Panc1 (cell line): ENCODE data around the gene DRG1. TPM values are rescaled to one million over a fixed set of nuclear protein-coding genes. Genes with fewer than 3 reads are reported as not detected.
"Not testable (repeated sequence)": the region's sequence is repeated elsewhere in the genome, so short reads cannot be mapped to it uniquely, and the experiment has no call there.

Experiments
- ATAC-seq: fragments of 200-7000 bp; cut with Tn5 transposase; 2 replicates; pipeline ENCODE4 v1.9.1; 2020; ENCODE audit warnings: mild to moderate bottlenecking, moderate library complexity
- BruUV-seq: library from RNA; stranded (reverse); fragments of 400-500 nt; replicated peaks from 2 replicates; lab custom pipeline; 2021; lab: Mats Ljungman, UMichigan
- CTCF ChIA-PET: fragments of 300-600 bp; sonication (Branson Sonifier 250); formaldehyde crosslinking; loops from one replicate; lab custom pipeline; 2022; ENCODE audit warnings: antibody characterized with exemption; lab: Charles Lee
- POLR2A ChIA-PET: fragments of 300-600 bp; sonication (Branson Sonifier 250); formaldehyde crosslinking; loops from one replicate; lab custom pipeline; 2022; ENCODE audit warnings: antibody characterized with exemption; lab: Charles Lee
- DNase-seq: peaks from one replicate; pipeline ENCODE4 v3.0.0-alpha.2; 2010; ENCODE audit warnings: low read depth, low spot score
- H3K27ac ChIP-seq: 2 replicates; pipeline ENCODE4 v1.5.1; 2011; ENCODE audit warnings: mild to moderate bottlenecking, low read length, inconsistent platforms
- H3K27me3 ChIP-seq: fragments of 200-500 bp; sonication (Bioruptor generic); 2 replicates; pipeline ENCODE4 v1.6.0; 2014; ENCODE audit warnings: low read length, inconsistent platforms; ENCODE audit not compliant: control insufficient read depth, insufficient read depth
- H3K36me3 ChIP-seq: fragments of 200-500 bp; sonication (Bioruptor generic); 2 replicates; pipeline ENCODE4 v1.5.1; 2014; ENCODE audit warnings: inconsistent platforms, mild to moderate bottlenecking, low read length, moderate library complexity; ENCODE audit not compliant: control insufficient read depth, insufficient read depth
- H3K4me1 ChIP-seq: 2 replicates; pipeline ENCODE4 v1.5.1; 2011; ENCODE audit warnings: inconsistent platforms, mild to moderate bottlenecking, low read length, moderate library complexity; ENCODE audit not compliant: control insufficient read depth, insufficient read depth
- H3K4me3 ChIP-seq, 2 experiments: 2 replicates each; pipeline ENCODE4 v1.5.1; 2011 to 2012; ENCODE audit warnings: low read depth in 2 of 2, low read length in 2 of 2, mild to moderate bottlenecking in 2 of 2, inconsistent platforms in 1 of 2, moderate library complexity in 1 of 2
- H3K9me3 ChIP-seq: fragments of 200-500 bp; sonication (Bioruptor generic); 2 replicates; pipeline ENCODE4 v1.5.1; 2014; ENCODE audit warnings: low read depth, mild to moderate bottlenecking, inconsistent platforms, low read length, moderate library complexity; ENCODE audit not compliant: control insufficient read depth, insufficient read depth
- POLR2AphosphoS5 ChIP-seq: IDR thresholded peaks from 2 replicates; pipeline ENCODE4 v1.6.1; 2012; ENCODE audit warnings: mild to moderate bottlenecking, low read depth, low read length, moderate library complexity
- SIN3A ChIP-seq: IDR thresholded peaks from 2 replicates; pipeline ENCODE4 v1.6.1; 2012; ENCODE audit warnings: low read depth, mild to moderate bottlenecking, low read length, moderate library complexity, borderline replicate concordance; ENCODE audit not compliant: insufficient read depth
- TCF7L2 ChIP-seq: IDR thresholded peaks from 2 replicates; pipeline ENCODE4 v1.6.1; 2011; ENCODE audit warnings: mild to moderate bottlenecking, low read depth, low read length, inconsistent platforms
- in situ Hi-C: cut with HindIII; loops from 2 replicates; pipeline ENCODE4 v1.10.0; 2016; ENCODE audit warnings: low sequenced_read_pairs, low pct_unique_long_range_greater_than_20kb
- intact Hi-C: fragments of 100-400 bp; cut with micrococcal nuclease; formaldehyde crosslinking; loops from one replicate; pipeline ENCODE4 v1.10.0; 2022; ENCODE audit not compliant: unreplicated experiment
- total RNA-seq: library from RNA; stranded (reverse); gene quantifications from one replicate; pipeline ENCODE4 v1.2.1, GENCODE V29; 2021; ENCODE audit not compliant: unreplicated experiment
- TF ChIP-seq, protein P1 (sequence below): fragments of 450-650 bp; IDR thresholded peaks from 2 replicates; pipeline ENCODE4 v1.5.1; 2017; ENCODE audit warnings: mild to moderate bottlenecking
- TF ChIP-seq, protein P2 (sequence below), 2 experiments: IDR thresholded peaks; 2 replicates each; pipeline ENCODE4 v1.6.1; 2011 to 2012; ENCODE audit warnings: low read depth in 2 of 2, control low read depth in 1 of 2, low read length in 1 of 2, mild to moderate bottlenecking in 1 of 2, moderate library complexity in 1 of 2; ENCODE audit not compliant: insufficient read depth in 1 of 2

Gene DRG1
- total RNA-seq, 1 experiment from 2014 or later: 51.2 TPM

DNA sequence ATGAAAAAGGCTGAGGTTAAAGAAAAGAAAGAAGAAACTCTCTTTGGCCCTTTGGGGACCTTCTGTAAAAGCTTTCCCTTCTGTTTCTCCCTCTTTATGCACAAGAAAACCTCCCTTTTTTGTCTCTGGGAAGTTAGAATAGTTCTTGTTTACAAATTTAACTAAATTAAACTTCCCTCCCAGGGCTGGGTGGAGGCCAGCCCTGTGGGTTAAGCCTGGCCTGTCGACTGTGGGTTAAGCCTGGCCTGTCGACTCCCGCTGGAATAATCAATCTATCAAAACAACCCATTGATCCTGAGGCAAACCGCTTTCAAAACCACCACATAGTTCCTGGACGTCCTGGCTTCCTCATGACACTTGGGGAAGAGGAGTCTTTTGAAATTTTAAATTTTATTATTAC, 1.2 kb upstream of the DRG1 start:
- ATAC-seq: no peak
- H3K4me1 ChIP-seq: peaks cover 17% of the 10 kb centered on the region
- no peak overlapping the region for H3K4me3 ChIP-seq
- TF ChIP-seq, protein P1, sequence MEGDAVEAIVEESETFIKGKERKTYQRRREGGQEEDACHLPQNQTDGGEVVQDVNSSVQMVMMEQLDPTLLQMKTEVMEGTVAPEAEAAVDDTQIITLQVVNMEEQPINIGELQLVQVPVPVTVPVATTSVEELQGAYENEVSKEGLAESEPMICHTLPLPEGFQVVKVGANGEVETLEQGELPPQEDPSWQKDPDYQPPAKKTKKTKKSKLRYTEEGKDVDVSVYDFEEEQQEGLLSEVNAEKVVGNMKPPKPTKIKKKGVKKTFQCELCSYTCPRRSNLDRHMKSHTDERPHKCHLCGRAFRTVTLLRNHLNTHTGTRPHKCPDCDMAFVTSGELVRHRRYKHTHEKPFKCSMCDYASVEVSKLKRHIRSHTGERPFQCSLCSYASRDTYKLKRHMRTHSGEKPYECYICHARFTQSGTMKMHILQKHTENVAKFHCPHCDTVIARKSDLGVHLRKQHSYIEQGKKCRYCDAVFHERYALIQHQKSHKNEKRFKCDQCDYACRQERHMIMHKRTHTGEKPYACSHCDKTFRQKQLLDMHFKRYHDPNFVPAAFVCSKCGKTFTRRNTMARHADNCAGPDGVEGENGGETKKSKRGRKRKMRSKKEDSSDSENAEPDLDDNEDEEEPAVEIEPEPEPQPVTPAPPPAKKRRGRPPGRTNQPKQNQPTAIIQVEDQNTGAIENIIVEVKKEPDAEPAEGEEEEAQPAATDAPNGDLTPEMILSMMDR: no peak
- TF ChIP-seq, protein P2, sequence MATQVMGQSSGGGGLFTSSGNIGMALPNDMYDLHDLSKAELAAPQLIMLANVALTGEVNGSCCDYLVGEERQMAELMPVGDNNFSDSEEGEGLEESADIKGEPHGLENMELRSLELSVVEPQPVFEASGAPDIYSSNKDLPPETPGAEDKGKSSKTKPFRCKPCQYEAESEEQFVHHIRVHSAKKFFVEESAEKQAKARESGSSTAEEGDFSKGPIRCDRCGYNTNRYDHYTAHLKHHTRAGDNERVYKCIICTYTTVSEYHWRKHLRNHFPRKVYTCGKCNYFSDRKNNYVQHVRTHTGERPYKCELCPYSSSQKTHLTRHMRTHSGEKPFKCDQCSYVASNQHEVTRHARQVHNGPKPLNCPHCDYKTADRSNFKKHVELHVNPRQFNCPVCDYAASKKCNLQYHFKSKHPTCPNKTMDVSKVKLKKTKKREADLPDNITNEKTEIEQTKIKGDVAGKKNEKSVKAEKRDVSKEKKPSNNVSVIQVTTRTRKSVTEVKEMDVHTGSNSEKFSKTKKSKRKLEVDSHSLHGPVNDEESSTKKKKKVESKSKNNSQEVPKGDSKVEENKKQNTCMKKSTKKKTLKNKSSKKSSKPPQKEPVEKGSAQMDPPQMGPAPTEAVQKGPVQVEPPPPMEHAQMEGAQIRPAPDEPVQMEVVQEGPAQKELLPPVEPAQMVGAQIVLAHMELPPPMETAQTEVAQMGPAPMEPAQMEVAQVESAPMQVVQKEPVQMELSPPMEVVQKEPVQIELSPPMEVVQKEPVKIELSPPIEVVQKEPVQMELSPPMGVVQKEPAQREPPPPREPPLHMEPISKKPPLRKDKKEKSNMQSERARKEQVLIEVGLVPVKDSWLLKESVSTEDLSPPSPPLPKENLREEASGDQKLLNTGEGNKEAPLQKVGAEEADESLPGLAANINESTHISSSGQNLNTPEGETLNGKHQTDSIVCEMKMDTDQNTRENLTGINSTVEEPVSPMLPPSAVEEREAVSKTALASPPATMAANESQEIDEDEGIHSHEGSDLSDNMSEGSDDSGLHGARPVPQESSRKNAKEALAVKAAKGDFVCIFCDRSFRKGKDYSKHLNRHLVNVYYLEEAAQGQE (IDR thresholded peaks at IDR 0.05; ENCODE audit: insufficient read depth in 1 of 2, low read depth in 2 of 2, low read length in 1 of 2): no peak
- TF ChIP-seq POLR2AphosphoS5 (no peak), TCF7L2 (no peak), SIN3A (no peak)
- H3K27me3 ChIP-seq: no peaks in the 10 kb centered on the region
- peak overlapping the region; percentile 96 for H3K27ac ChIP-seq
- H3K36me3 ChIP-seq: peaks cover 7% of the 10 kb centered on the region; the same call in 1 of the 2 replicates
- H3K9me3 ChIP-seq: no peaks in the 10 kb centered on the region
- DNase-seq: no peak
- CTCF ChIA-PET: no interaction called here
- BruUV-seq: no TSS peak
- intact Hi-C loops (no loop called here), in situ Hi-C loops (no loop called here)
- POLR2A ChIA-PET: interaction anchor here (0.7 kb wide), 1 partner anchor 17 kb away, joined by 3 read pairs; no protein-coding TSS in a partner anchor

DNA sequence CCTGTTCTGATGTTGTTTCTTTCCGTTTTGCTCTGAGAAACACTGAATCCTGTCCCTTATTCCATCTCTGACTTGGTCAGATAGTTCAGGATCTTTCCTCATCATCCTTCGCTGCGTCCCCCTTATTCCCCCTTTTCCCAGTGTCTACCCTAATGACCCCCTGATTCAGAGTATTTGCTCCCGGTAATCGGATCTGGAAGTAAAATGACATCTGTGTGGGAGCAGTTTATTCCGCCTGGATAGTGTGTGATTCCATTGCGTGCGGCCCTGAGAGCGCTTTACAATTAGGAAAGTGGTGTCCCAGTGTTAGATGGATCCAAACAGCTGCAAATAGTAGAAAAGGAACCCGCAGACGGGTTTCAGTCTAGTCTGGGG, 606 bp downstream of the DRG1 start:
- ATAC-seq (no peak), DNase-seq (no peak)
- H3K9me3 ChIP-seq: no peaks in the 10 kb centered on the region
- in situ Hi-C loops (no loop called here), intact Hi-C loops (no loop called here)
- H3K4me3 ChIP-seq: peak overlapping the region; percentile 89 to 96
- peak overlapping the region; percentile 94 for H3K27ac ChIP-seq
- no TSS peak for BruUV-seq
- H3K27me3 ChIP-seq: no peaks in the 10 kb centered on the region
- ChIA-PET CTCF (no interaction called here), POLR2A (no interaction called here)
- peaks cover 7% of the 10 kb centered on the region; the same call in 1 of the 2 replicates for H3K36me3 ChIP-seq
- peaks cover 17% of the 10 kb centered on the region for H3K4me1 ChIP-seq
- TF ChIP-seq TCF7L2 (no peak), POLR2AphosphoS5 (no peak), SIN3A (no peak)
- TF ChIP-seq, protein P2 (IDR thresholded peaks at IDR 0.05; ENCODE audit: insufficient read depth in 1 of 2, low read depth in 2 of 2, low read length in 1 of 2): no peak
- TF ChIP-seq, protein P1: no peak

DNA sequence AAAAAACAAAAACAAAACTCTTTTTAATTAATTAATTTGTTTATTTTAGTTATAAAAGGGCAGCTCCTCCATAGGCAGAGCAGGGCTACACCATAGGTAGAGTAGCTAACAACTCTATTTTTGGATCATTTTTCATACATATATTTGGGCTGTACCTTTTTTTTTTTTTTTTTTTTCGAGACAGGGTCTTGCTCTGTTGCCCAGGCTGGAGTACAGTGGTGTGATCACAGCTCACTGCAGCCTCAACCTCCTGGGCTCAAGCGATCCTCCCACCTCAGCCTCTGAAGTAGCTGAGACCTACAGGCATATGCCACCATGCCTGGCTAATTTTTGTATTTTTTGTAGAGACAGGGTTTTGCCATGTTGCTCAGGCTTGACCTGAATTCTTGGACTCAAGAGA, 2.9 kb downstream of the DRG1 start:
- POLR2A ChIA-PET: interaction anchor here (0.6 kb wide), 1 partner anchor 132 kb away, joined by 4 read pairs; no protein-coding TSS in a partner anchor
- CTCF ChIA-PET, H3K4me3 ChIP-seq, BruUV-seq, in situ Hi-C loops, H3K27me3 ChIP-seq, H3K9me3 ChIP-seq, ATAC-seq, intact Hi-C loops, H3K27ac ChIP-seq, DNase-seq: not testable (repeated sequence)
- Histone ChIP-seq H3K4me1 (peaks cover 17% of the 10 kb centered on the region), H3K36me3 (peaks cover 12% of the 10 kb centered on the region; the same call in 1 of the 2 replicates)
